Astrocyte (in vitro differentiated cells and primary cell): ENCODE data around the gene ACTL6B.

Experiments used
- CTCF ChIP-seq: IDR thresholded peaks from 2 replicates; pipeline ENCODE4 v1.5.1; 2011; ENCODE audit warnings: low read depth, mild to moderate bottlenecking, inconsistent platforms, low read length, moderate library complexity; ENCODE audit not compliant: insufficient read depth
- EZH2 ChIP-seq: IDR thresholded peaks from 2 replicates; pipeline ENCODE4 v1.6.1; 2012; ENCODE audit warnings: mild to moderate bottlenecking, low read length, inconsistent platforms; ENCODE audit not compliant: insufficient read depth

- TF ChIP-seq CTCF (no peak), EZH2 (no peak)
Observed at GRCh38 chr7:100675581-100676350, 19.5 kb upstream of the ACTL6B start.
